Activated CD4-positive, alpha-beta memory T cell treated with anti-CD3 and anti-CD28 coated beads, Interleukin-2, amount 10 ng/mL, durations not matched to agents 7 days and 5 days (primary cell): ENCODE results near the gene UBL4B. TPM values are rescaled to one million over a fixed set of nuclear protein-coding genes. Genes with fewer than 3 reads are reported as not detected.

Source experiments
- CTCF ChIA-PET: fragments of 350-600 bp; sonication (Branson Sonifier 250); formaldehyde crosslinking; loops from one replicate; lab custom pipeline; 2021; ENCODE audit warnings: antibody characterized with exemption, inconsistent platforms; lab: Charles Lee
- POLR2A ChIA-PET: fragments of 350-600 bp; sonication (Branson Sonifier 250); formaldehyde crosslinking; loops from one replicate; lab custom pipeline; 2021; ENCODE audit warnings: antibody characterized with exemption; lab: Charles Lee
- DNase-seq: peaks from one replicate; pipeline ENCODE4 v3.0.0-alpha.2; 2020
- H3K27ac Mint-ChIP-seq: one replicate; pipeline ENCODE4 v1.8.0; 2021; ENCODE audit warnings: mild to moderate bottlenecking, mixed read lengths
- H3K27me3 Mint-ChIP-seq: one replicate; pipeline ENCODE4 v1.8.0; 2021; ENCODE audit warnings: mixed read lengths
- H3K36me3 Mint-ChIP-seq: one replicate; pipeline ENCODE4 v1.8.0; 2021; ENCODE audit warnings: low read depth, mixed read lengths
- H3K4me1 Mint-ChIP-seq: one replicate; pipeline ENCODE4 v1.8.0; 2021; ENCODE audit warnings: mixed read lengths
- H3K4me3 Mint-ChIP-seq: one replicate; pipeline ENCODE4 v1.8.0; 2021; ENCODE audit warnings: mild to moderate bottlenecking, mixed read lengths
- H3K9me3 Mint-ChIP-seq: one replicate; pipeline ENCODE4 v1.8.0; 2021; ENCODE audit warnings: mixed read lengths
- total RNA-seq, 2 experiments: library from RNA; stranded (reverse); gene quantifications; one replicate each; pipeline ENCODE4 v1.2.3, GENCODE V29; 2021

The UBL4B gene
- total RNA-seq, 2 experiments from 2014 or later: not detected

- Mint-ChIP-seq H3K36me3 (no peaks in the 10 kb centered on the region), H3K27me3 (peaks cover 47% of the 10 kb centered on the region), H3K4me3 (no peak overlapping the region), H3K4me1 (peaks cover 2% of the 10 kb centered on the region), H3K9me3 (no peaks in the 10 kb centered on the region), H3K27ac (no peak overlapping the region)
- no peak for DNase-seq
- POLR2A ChIA-PET: no interaction called here
- CTCF ChIA-PET: no interaction called here
Measured at GRCh38 chr1:110153407-110153950, 41.2 kb downstream of the UBL4B start.

DNA sequence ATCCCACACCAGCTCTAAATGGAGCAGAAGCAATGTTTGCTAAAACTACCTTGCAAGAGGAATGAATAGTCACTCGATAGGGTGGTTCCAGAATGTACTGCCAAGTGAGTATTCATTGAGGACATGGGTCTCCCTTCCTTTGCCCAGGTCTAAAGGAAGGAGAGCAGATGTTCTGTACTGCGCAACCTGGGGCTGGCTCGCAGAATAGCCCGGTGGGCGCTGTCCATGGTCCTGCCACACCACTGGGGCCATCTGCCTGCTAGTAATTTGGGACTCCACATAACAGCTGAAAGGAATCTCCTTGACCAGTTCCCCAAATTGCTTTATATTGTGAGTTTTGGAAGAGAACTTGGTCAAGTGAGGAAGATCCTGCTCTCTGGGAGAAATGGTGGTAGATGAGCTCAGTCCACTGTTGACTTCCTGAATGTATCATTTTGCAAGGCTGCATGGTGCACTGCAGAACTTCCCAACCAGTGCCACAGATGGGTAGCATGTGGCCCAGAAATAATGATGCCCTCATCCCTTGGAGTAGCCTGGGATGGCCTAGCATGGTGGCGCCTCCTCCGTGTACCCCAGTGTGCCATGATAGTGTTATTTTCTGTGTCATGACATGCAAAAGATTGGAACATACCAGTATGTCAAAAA lies 43.8 kb downstream of the UBL4B start:
- H3K9me3 Mint-ChIP-seq: no peaks in the 10 kb centered on the region
- no peaks in the 10 kb centered on the region for H3K4me1 Mint-ChIP-seq
- no peak overlapping the region for H3K4me3 Mint-ChIP-seq
- peaks cover 58% of the 10 kb centered on the region for H3K27me3 Mint-ChIP-seq
- CTCF ChIA-PET: interaction anchor here (1.0 kb wide), 1 partner anchor 41 kb away, joined by 3 read pairs; no protein-coding TSS in a partner anchor
- H3K36me3 Mint-ChIP-seq: no peaks in the 10 kb centered on the region
- no peak overlapping the region for H3K27ac Mint-ChIP-seq
- POLR2A ChIA-PET: interaction anchor here (0.7 kb wide), 1 partner anchor 207 kb away, joined by 3 read pairs; no protein-coding TSS in a partner anchor
- DNase-seq: peak; percentile 64

GRCh38 chr1:110158261-110158660 lies 46.0 kb downstream of the UBL4B start:
- Mint-ChIP-seq H3K27me3 (peaks cover 37% of the 10 kb centered on the region), H3K27ac (no peak overlapping the region), H3K36me3 (no peaks in the 10 kb centered on the region), H3K9me3 (no peaks in the 10 kb centered on the region), H3K4me3 (no peak overlapping the region), H3K4me1 (no peaks in the 10 kb centered on the region)
- ChIA-PET CTCF (no interaction called here), POLR2A (no interaction called here)
- no peak for DNase-seq

DNA sequence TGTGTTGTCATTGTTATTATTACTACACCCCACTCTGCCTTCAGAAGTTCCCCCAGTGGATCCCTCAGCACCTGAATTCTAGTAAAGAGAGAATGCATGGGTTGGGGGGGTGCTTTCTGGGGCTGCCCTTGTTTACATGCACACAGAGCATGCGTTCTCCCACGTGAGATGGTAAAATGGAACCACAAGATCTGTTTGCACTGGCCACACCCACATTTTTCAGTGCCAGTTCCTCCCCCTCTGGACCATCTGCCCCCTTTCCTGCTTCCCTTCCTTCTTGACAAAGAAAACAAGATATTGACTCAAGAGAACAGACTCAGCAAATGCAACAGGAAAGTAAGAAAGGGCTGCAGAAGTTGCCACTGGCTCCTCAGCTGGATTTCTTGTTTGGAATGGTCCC lies 46.9 kb downstream of the UBL4B start:
- Mint-ChIP-seq H3K36me3 (no peaks in the 10 kb centered on the region), H3K9me3 (no peaks in the 10 kb centered on the region), H3K4me3 (no peak overlapping the region), H3K27me3 (peaks cover 34% of the 10 kb centered on the region), H3K27ac (no peak overlapping the region), H3K4me1 (no peaks in the 10 kb centered on the region)
- no peak for DNase-seq
- ChIA-PET POLR2A (no interaction called here), CTCF (no interaction called here)

GRCh38 chr1:110160538-110161100 lies 48.4 kb downstream of the UBL4B start:
- H3K36me3 Mint-ChIP-seq: no peaks in the 10 kb centered on the region
- H3K9me3 Mint-ChIP-seq: no peaks in the 10 kb centered on the region
- ChIA-PET CTCF (interaction anchor here (1.4 to 1.5 kb wide), 2 partner anchors 101 to 107 kb away, joined by 4 to 5 read pairs; no protein-coding TSS in a partner anchor), POLR2A (no interaction called here)
- no peaks in the 10 kb centered on the region for H3K4me1 Mint-ChIP-seq
- H3K27ac Mint-ChIP-seq: no peak overlapping the region
- H3K4me3 Mint-ChIP-seq: no peak overlapping the region
- no peak for DNase-seq
- H3K27me3 Mint-ChIP-seq: peaks cover 26% of the 10 kb centered on the region

GRCh38 chr1:110161165-110161564 lies 48.9 kb downstream of the UBL4B start:
- Mint-ChIP-seq H3K36me3 (no peaks in the 10 kb centered on the region), H3K4me1 (no peaks in the 10 kb centered on the region), H3K27ac (no peak overlapping the region), H3K9me3 (no peaks in the 10 kb centered on the region), H3K4me3 (no peak overlapping the region), H3K27me3 (peaks cover 23% of the 10 kb centered on the region)
- ChIA-PET POLR2A (no interaction called here), CTCF (interaction anchor here (1.4 to 1.5 kb wide), 2 partner anchors 101 to 108 kb away, joined by 4 to 5 read pairs; no protein-coding TSS in a partner anchor)
- DNase-seq: no peak

GRCh38 chr1:110161849-110162248 lies 49.6 kb downstream of the UBL4B start:
- Mint-ChIP-seq H3K9me3 (no peaks in the 10 kb centered on the region), H3K4me1 (no peaks in the 10 kb centered on the region), H3K27ac (no peak overlapping the region), H3K4me3 (no peak overlapping the region), H3K36me3 (no peaks in the 10 kb centered on the region), H3K27me3 (peaks cover 17% of the 10 kb centered on the region)
- POLR2A ChIA-PET: no interaction called here
- CTCF ChIA-PET: interaction anchor here (1.4 to 1.5 kb wide), 2 partner anchors 102 to 108 kb away, joined by 4 to 5 read pairs; no protein-coding TSS in a partner anchor
- no peak for DNase-seq

Other genes starting within 250 kb of the UBL4B start
- 10 to 100 TPM; 89.4 to 94.2 TPM for gene CSF1, start 201.6 kb upstream of the UBL4B start, total RNA-seq
- 10 to 100 TPM; 56.5 to 57.0 TPM for gene AHCYL1, start 127.7 kb upstream of the UBL4B start, total RNA-seq
- gene STRIP1, start 77.8 kb upstream of the UBL4B start, total RNA-seq: 10 to 100 TPM; 34.1 to 34.7 TPM
- not detected for gene ALX3, start 41.8 kb upstream of the UBL4B start, total RNA-seq
- not detected for gene SLC6A17, start 38.1 kb downstream of the UBL4B start, total RNA-seq
- 1 to 10 TPM; 6.8 to 8.1 TPM for gene KCNC4, start 97.9 kb downstream of the UBL4B start, total RNA-seq
- gene RBM15, start 226.9 kb downstream of the UBL4B start, total RNA-seq: 10 to 100 TPM; 63.4 to 68.1 TPM